ENCODE measurements around the gene OR10G8. TPM values are rescaled to one million over a fixed set of nuclear protein-coding genes. Genes with fewer than 3 reads are reported as not detected.

OR10G8 gene
- total and polyA plus RNA-seq, 2 of the 4 experiments (the other 2 are of a cell fraction) = not detected

DNA sequence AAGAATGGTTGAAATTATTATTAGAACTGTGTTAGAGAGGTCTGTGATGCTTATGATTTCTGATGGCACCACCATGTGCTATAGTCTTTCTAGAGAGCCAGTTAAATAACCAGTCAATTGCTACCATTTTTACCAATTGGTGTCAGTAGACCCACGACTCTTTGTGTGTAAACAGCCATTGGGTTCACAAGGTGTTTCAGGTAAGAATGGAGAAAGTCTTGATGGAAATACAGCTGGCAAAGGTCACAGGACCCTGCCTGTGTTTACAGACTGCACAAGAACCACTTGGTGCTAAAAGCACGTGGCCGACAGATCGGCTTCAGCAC is 45.0 kb downstream of the OR10G8 start:
- Histone ChIP-seq H4K5ac (ENCODE audit: low read depth, low read length) (no peak overlapping the region), H2AFZ (replicated peaks; ENCODE audit: low read length, poor library complexity) (no peak overlapping the region), H3K4me3 (ENCODE audit: insufficient read depth, low read depth, low read length) (no peak overlapping the region), H3K23ac (ENCODE audit: low read depth, low read length) (no peak overlapping the region), H3K56ac (ENCODE audit: extremely low read depth, insufficient read depth, low read length) (no peak overlapping the region), H3K18ac (ENCODE audit: low read depth, low read length) (no peak overlapping the region), H2BK15ac (ENCODE audit: low read depth, low read length) (no peak overlapping the region), H4K91ac (ENCODE audit: insufficient read depth, low read depth, low read length) (no peak overlapping the region), H3K27ac (ENCODE audit: insufficient read depth, low read length) (no peak overlapping the region), H2BK20ac (ENCODE audit: low read depth, low read length) (0 out of 2 replicates have a peak overlapping the region, but pooled peaks have one; percentile 49), H3K36me3 (ENCODE audit: control insufficient read depth, insufficient read depth, low read length) (no peaks in the 10 kb centered on the region), H3K9me1 (ENCODE audit: insufficient read depth, low read length) (no peaks in the 10 kb centered on the region), H3K9me3 (ENCODE audit: control insufficient read depth, insufficient read depth, low read length) (no peaks in the 10 kb centered on the region), H3K14ac (replicated peaks; ENCODE audit: low read depth, low read length) (no peak overlapping the region), H4K20me1 (ENCODE audit: insufficient read depth, low read length) (no peaks in the 10 kb centered on the region), H4K8ac (ENCODE audit: low read depth in 2 of 2, low read length in 2 of 2) (no peak overlapping the region), H3K4me2 (ENCODE audit: low read depth, low read length) (no peak overlapping the region), H3K9ac (ENCODE audit: low read depth, low read length) (no peak overlapping the region), H3K4me1 (ENCODE audit: control insufficient read depth, insufficient read depth, low read length) (no peaks in the 10 kb centered on the region), H3K79me1 (ENCODE audit: low read depth in 1 of 2, low read length in 2 of 2) (no peaks in the 10 kb centered on the region), H2BK120ac (ENCODE audit: low read depth, low read length) (no peak overlapping the region), H2AK5ac (ENCODE audit: low read depth, low read length) (no peak overlapping the region), H3K27me3 (ENCODE audit: control insufficient read depth, insufficient read depth, low read length) (peaks cover 19% of the 10 kb centered on the region), H2BK5ac (ENCODE audit: low read depth, low read length, poor library complexity, severe bottlenecking) (no peak overlapping the region), H3K4ac (ENCODE audit: low read depth, low read length) (no peak overlapping the region), H2AK9ac (replicated peaks; ENCODE audit: low read depth, low read length, poor library complexity) (no peak overlapping the region)
- in situ Hi-C loops (cut with MboI; ENCODE audit: low sequenced_read_pairs) (loop anchor here (5.0 to 25.0 kb wide), 3 partner anchors 126 to 516 kb away; partner anchors contain the start of gene OR8D1), intact Hi-C loops (cut with micrococcal nuclease) (loop anchor here (1.0 to 10.0 kb wide), 5 partner anchors 124 to 793 kb away; partner anchors contain the start of gene ROBO3), dilution Hi-C loops (cut with HindIII; ENCODE audit: low sequenced_read_pairs, unreplicated experiment) (no loop called here)
- no CpG with 5 or more reads among the region's 4 CpGs for WGBS, 2 experiments (ENCODE audit: extremely low coverage in 2 of 2, insufficient read length in 1 of 2)
- CTCF ChIA-PET = interaction anchor here (0.5 to 1.5 kb wide), 12 partner anchors 10 to 573 kb away, joined by 3 to 9 read pairs (median 4); partner anchors contain the start of genes OR8G1 and VWA5A
- ATAC-seq (ENCODE audit: low read depth) (no peak), DNase-seq (no peak)
- BruUV-seq (replicated peaks) = no TSS peak
- POLR2A ChIA-PET (ENCODE audit: unreplicated experiment) = interaction anchor here (1.0 kb wide), 1 partner anchor 43 kb away, joined by 3 read pairs; the partner anchor contains the start of gene VWA5A
- TF ChIP-seq, protein P1, sequence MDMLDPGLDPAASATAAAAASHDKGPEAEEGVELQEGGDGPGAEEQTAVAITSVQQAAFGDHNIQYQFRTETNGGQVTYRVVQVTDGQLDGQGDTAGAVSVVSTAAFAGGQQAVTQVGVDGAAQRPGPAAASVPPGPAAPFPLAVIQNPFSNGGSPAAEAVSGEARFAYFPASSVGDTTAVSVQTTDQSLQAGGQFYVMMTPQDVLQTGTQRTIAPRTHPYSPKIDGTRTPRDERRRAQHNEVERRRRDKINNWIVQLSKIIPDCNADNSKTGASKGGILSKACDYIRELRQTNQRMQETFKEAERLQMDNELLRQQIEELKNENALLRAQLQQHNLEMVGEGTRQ (IDR thresholded peaks at IDR 0.05; ENCODE audit: low read depth, low read length) = no peak
- no peak for TF ChIP-seq NFE2L2 (IDR thresholded peaks at IDR 0.05; ENCODE audit: low read depth, low read length)
- TF ChIP-seq BHLHE40 (IDR thresholded peaks at IDR 0.05; ENCODE audit: low read depth, low read length) = no peak
- no peak for TF ChIP-seq RFX5 (IDR thresholded peaks at IDR 0.05; ENCODE audit: low read depth, low read length)
- no peak for TF ChIP-seq MXI1 (IDR thresholded peaks at IDR 0.05; ENCODE audit: borderline replicate concordance, low read depth, low read length)
- TF ChIP-seq MAZ (IDR thresholded peaks at IDR 0.05; ENCODE audit: borderline replicate concordance, low read depth, low read length) = no peak
- no peak for TF ChIP-seq CEBPB (IDR thresholded peaks at IDR 0.05; ENCODE audit: low read depth, low read length)
- no peak for TF ChIP-seq SMC3 (IDR thresholded peaks at IDR 0.05; ENCODE audit: low read depth, low read length)
- TF ChIP-seq POLR2A (IDR thresholded peaks at IDR 0.05; ENCODE audit: low read depth, low read length) = no peak
- TF ChIP-seq, protein P2, sequence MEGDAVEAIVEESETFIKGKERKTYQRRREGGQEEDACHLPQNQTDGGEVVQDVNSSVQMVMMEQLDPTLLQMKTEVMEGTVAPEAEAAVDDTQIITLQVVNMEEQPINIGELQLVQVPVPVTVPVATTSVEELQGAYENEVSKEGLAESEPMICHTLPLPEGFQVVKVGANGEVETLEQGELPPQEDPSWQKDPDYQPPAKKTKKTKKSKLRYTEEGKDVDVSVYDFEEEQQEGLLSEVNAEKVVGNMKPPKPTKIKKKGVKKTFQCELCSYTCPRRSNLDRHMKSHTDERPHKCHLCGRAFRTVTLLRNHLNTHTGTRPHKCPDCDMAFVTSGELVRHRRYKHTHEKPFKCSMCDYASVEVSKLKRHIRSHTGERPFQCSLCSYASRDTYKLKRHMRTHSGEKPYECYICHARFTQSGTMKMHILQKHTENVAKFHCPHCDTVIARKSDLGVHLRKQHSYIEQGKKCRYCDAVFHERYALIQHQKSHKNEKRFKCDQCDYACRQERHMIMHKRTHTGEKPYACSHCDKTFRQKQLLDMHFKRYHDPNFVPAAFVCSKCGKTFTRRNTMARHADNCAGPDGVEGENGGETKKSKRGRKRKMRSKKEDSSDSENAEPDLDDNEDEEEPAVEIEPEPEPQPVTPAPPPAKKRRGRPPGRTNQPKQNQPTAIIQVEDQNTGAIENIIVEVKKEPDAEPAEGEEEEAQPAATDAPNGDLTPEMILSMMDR (conservative IDR thresholded peaks at IDR 0.05; ENCODE audit: low read depth, low read length) = no peak
- TF ChIP-seq RCOR1 (IDR thresholded peaks at IDR 0.05; ENCODE audit: insufficient replicate concordance, low read length) = no peak
- TF ChIP-seq MAFK (IDR thresholded peaks at IDR 0.05; ENCODE audit: low read depth, low read length) = no peak
- no peak for TF ChIP-seq FOS (IDR thresholded peaks at IDR 0.05; ENCODE audit: low read depth, low read length)
- no peak for TF ChIP-seq RAD21 (IDR thresholded peaks at IDR 0.05; ENCODE audit: low read length)
- no peak for TF ChIP-seq CHD1 (IDR thresholded peaks at IDR 0.05; ENCODE audit: low read depth, low read length)
- TF ChIP-seq, protein P3, sequence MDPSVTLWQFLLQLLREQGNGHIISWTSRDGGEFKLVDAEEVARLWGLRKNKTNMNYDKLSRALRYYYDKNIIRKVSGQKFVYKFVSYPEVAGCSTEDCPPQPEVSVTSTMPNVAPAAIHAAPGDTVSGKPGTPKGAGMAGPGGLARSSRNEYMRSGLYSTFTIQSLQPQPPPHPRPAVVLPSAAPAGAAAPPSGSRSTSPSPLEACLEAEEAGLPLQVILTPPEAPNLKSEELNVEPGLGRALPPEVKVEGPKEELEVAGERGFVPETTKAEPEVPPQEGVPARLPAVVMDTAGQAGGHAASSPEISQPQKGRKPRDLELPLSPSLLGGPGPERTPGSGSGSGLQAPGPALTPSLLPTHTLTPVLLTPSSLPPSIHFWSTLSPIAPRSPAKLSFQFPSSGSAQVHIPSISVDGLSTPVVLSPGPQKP (IDR thresholded peaks at IDR 0.05; ENCODE audit: borderline replicate concordance, low read depth, low read length) = no peak
